ENCODE results near the gene MOK.

Gene MOK

DNA sequence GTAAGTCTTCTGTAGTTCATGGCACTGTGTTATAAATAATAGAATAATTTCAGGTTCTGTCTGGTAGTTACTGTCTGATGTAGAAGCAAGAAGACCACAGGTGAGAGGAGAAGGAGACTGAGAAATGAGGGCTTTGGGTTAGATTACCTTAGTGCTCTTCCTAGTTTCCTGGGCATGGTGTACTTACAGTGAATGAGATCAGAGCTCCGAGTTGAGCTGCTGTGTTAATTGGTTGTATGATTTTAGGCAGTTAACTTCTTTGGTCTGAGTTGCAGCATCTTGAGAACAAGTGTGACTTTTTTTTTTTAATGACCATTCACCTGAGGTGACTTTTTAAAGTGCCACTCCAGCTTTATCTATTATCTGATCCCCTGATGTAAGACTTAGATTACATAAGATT lies 123.8 kb downstream of the MOK start:
- H3K27ac ChIP-seq (ENCODE audit: low read depth, low read length) = no peak overlapping the region

DNA sequence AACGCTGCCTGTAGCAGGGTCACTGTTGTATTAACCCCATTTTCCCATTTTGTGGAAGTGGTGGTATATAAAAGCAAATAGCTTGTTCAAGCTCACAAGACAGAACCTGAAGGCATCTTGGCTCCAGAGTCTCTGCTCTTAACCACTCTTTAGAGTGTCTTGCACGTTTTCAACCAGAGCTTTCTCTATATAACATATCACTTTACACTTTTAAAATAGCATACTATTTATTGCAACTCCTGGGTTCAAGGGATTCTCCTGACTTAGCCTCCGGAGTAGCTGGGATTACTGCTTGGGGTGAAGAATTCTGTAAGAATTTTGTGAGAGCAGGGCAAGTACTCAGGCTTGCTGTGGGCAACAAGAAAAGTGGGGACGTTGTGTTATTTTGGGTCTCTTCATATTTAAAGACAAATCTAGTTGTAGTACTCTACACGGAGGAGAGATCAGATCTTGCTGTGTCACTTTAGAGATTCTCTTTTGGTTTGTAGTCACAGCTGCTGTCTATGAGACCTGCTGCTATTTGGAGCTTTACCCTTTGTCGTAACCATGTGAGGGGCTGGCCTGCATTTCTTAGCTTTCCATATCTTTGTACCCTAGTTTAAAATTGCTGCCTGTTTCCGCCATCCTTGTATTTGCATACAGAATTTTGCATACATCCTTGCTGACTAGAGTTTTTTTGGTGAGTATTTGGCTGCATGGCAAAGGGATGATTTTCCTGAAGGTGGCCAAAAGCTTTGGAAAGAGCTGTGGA lies 124.5 kb downstream of the MOK start:
- no peak for TF ChIP-seq EZH2phosphoT487 (conservative IDR thresholded peaks at IDR 0.05; ENCODE audit: low read length)
- no peak for TF ChIP-seq CTCF (IDR thresholded peaks at IDR 0.05; ENCODE audit: insufficient read depth, low read length, poor library complexity, severe bottlenecking)
- no peaks in the 10 kb centered on the region for H3K27me3 ChIP-seq (ENCODE audit: low read length)
- peaks cover 84% of the 10 kb centered on the region for H3K79me2 ChIP-seq (ENCODE audit: insufficient read depth, low read length)
- H3K4me2 ChIP-seq (ENCODE audit: low read depth, low read length, poor library complexity, severe bottlenecking) = peak overlapping the region; percentile 26
- no peaks in the 10 kb centered on the region for H4K20me1 ChIP-seq (ENCODE audit: low read depth, low read length)
- H3K9me3 ChIP-seq (ENCODE audit: insufficient read depth, low read length) = no peaks in the 10 kb centered on the region
- no peak overlapping the region for H3K9ac ChIP-seq (ENCODE audit: low read length)
- H3K4me3 ChIP-seq (ENCODE audit: insufficient read depth, low read length, poor library complexity, severe bottlenecking) = no peak overlapping the region
- H3K36me3 ChIP-seq (ENCODE audit: low read length) = no peaks in the 10 kb centered on the region
- peak overlapping the region; percentile 22; the same call in 1 of the 2 replicates for H3K27ac ChIP-seq (ENCODE audit: low read depth, low read length)
- H3K9me2 ChIP-seq (replicated peaks; ENCODE audit: insufficient read depth, low read length) = no peaks in the 10 kb centered on the region
- peaks cover 7% of the 10 kb centered on the region; the same call in 1 of the 2 replicates for H3F3A ChIP-seq (ENCODE audit: insufficient read depth)
- H2AFZ ChIP-seq (ENCODE audit: low read depth, low read length, severe bottlenecking) = no peak overlapping the region

More for the DNA sequence above, 123.8 kb downstream of the MOK start:
- Histone ChIP-seq H4K20me1 (ENCODE audit: low read depth, low read length) (0 out of 2 replicates have a peak, but pooled peaks cover 3% of the 10 kb centered on the region), H3K4me2 (ENCODE audit: low read depth, low read length, poor library complexity, severe bottlenecking) (no peak overlapping the region), H3K9me3 (ENCODE audit: insufficient read depth, low read length) (no peaks in the 10 kb centered on the region), H3K79me2 (ENCODE audit: insufficient read depth, low read length) (peaks cover 85% of the 10 kb centered on the region), H3K36me3 (ENCODE audit: low read length) (no peaks in the 10 kb centered on the region), H2AFZ (ENCODE audit: low read depth, low read length, severe bottlenecking) (no peak overlapping the region), H3F3A (ENCODE audit: insufficient read depth) (peaks cover 7% of the 10 kb centered on the region; the same call in 1 of the 2 replicates), H3K27me3 (ENCODE audit: low read length) (no peaks in the 10 kb centered on the region), H3K9me2 (replicated peaks; ENCODE audit: insufficient read depth, low read length) (no peaks in the 10 kb centered on the region), H3K4me3 (ENCODE audit: insufficient read depth, low read length, poor library complexity, severe bottlenecking) (no peak overlapping the region), H3K9ac (ENCODE audit: low read length) (no peak overlapping the region)
- TF ChIP-seq CTCF (IDR thresholded peaks at IDR 0.05; ENCODE audit: insufficient read depth, low read length, poor library complexity, severe bottlenecking) (no peak), EZH2phosphoT487 (conservative IDR thresholded peaks at IDR 0.05; ENCODE audit: low read length) (no peak)

Measured in SU-DHL-6 (cell line).